ENCODE data around the gene PDE8A.

PDE8A gene

GRCh38 chr15:85014932-85015331 lies 33.3 kb downstream of the PDE8A start:
- no peak for DNase-seq

- DNase-seq: no peak
These were observed 34.6 kb downstream of the PDE8A start for GRCh38 chr15:85016275-85016674.

- no peak for DNase-seq
These were observed 38.3 kb downstream of the PDE8A start for GRCh38 chr15:85019815-85020590.

- DNase-seq: no peak
These were observed 39.8 kb downstream of the PDE8A start for GRCh38 chr15:85021409-85021808.

GRCh38 chr15:85022860-85023403 lies 41.3 kb downstream of the PDE8A start:
- no peak for DNase-seq

- DNase-seq: no peak
These were observed 42.3 kb downstream of the PDE8A start for GRCh38 chr15:85024003-85024402.

- no peak for DNase-seq
These were observed 43.1 kb downstream of the PDE8A start for GRCh38 chr15:85024509-85025336.

GRCh38 chr15:85025516-85026251 lies 44.0 kb downstream of the PDE8A start:
- no peak for DNase-seq

GRCh38 chr15:85026304-85027032 lies 44.8 kb downstream of the PDE8A start:
- DNase-seq: no peak

GRCh38 chr15:85027033-85027380 lies 45.4 kb downstream of the PDE8A start:
- no peak for DNase-seq

GRCh38 chr15:85027421-85027820 lies 45.8 kb downstream of the PDE8A start:
- DNase-seq: no peak

GRCh38 chr15:85028416-85028815 lies 46.8 kb downstream of the PDE8A start:
- DNase-seq: no peak

- DNase-seq: no peak
These were observed 47.6 kb downstream of the PDE8A start for GRCh38 chr15:85029221-85029620.

- no peak for DNase-seq
These were observed 48.8 kb downstream of the PDE8A start for GRCh38 chr15:85030301-85030929.

- DNase-seq: no peak
These were observed 49.7 kb downstream of the PDE8A start for GRCh38 chr15:85031086-85031943.

GRCh38 chr15:85031944-85032558 lies 50.4 kb downstream of the PDE8A start:
- no peak for DNase-seq

GRCh38 chr15:85033148-85033547 lies 51.5 kb downstream of the PDE8A start:
- DNase-seq: no peak

GRCh38 chr15:85034276-85034675 lies 52.6 kb downstream of the PDE8A start:
- DNase-seq: no peak

GRCh38 chr15:85035980-85036379 lies 54.3 kb downstream of the PDE8A start:
- DNase-seq: no peak

- no peak for DNase-seq
These were observed 55.1 kb downstream of the PDE8A start for GRCh38 chr15:85036716-85037115.

- DNase-seq: no peak
These were observed 56.0 kb downstream of the PDE8A start for GRCh38 chr15:85037641-85038040.

All from DMS79 treated with DMSO at 0.1 percent for 48 hours (cell line).